ACC112 (cell line): ENCODE measurements around the gene MMP1.
A peak's percentile ranks its signal among the peaks of the same experiment; 100 is the strongest.

Source experiments
- H2AFZ ChIP-seq: fragments of 200-600 bp; sonication (generic); one replicate; pipeline ENCODE4 v1.6.0; 2017; ENCODE audit warnings: antibody characterized with exemption, low read length; ENCODE audit not compliant: unreplicated experiment
- H3K27ac ChIP-seq: fragments of 200-600 bp; sonication (generic); 2 replicates; pipeline ENCODE4 v1.5.1; 2014; ENCODE audit warnings: low read depth, mild to moderate bottlenecking, antibody characterized with exemption, low read length, moderate library complexity
- H3K27me3 ChIP-seq: fragments of 200-600 bp; sonication (generic); 2 replicates; pipeline ENCODE4 v1.6.1; 2014; ENCODE audit warnings: mild to moderate bottlenecking, antibody characterized with exemption, low read length, moderate library complexity, mixed read lengths; ENCODE audit not compliant: insufficient read depth
- H3K36me3 ChIP-seq: fragments of 200-600 bp; sonication (generic); 2 replicates; pipeline ENCODE4 v1.6.1; 2016; ENCODE audit warnings: mild to moderate bottlenecking, antibody characterized with exemption, low read length, moderate library complexity, mixed read lengths; ENCODE audit not compliant: insufficient read depth
- H3K4me1 ChIP-seq: fragments of 200-600 bp; sonication (generic); one replicate; pipeline ENCODE4 v1.6.1; 2016; ENCODE audit warnings: low read length, mixed read lengths; ENCODE audit not compliant: insufficient read depth, unreplicated experiment, control insufficient read depth
- H3K4me3 ChIP-seq: fragments of 200-600 bp; sonication (generic); 2 replicates; pipeline ENCODE4 v1.5.1; 2014; ENCODE audit warnings: mild to moderate bottlenecking, low read depth, low read length
- H3K79me2 ChIP-seq: fragments of 200-600 bp; sonication (generic); one replicate; pipeline ENCODE4 v1.6.0; 2016; ENCODE audit warnings: low read length; ENCODE audit not compliant: control insufficient read depth, unreplicated experiment, insufficient read depth

Gene MMP1

GRCh38 chr11:102807921-102808320, 10.0 kb upstream of the MMP1 start:
- Histone ChIP-seq H3K27ac (no peak overlapping the region), H3K4me3 (no peak overlapping the region), H3K79me2 (no peaks in the 10 kb centered on the region), H3K36me3 (no peaks in the 10 kb centered on the region), H3K27me3 (0 out of 2 replicates have a peak, but pooled peaks cover 3% of the 10 kb centered on the region), H2AFZ (no peak overlapping the region), H3K4me1 (no peaks in the 10 kb centered on the region)

- 0 out of 2 replicates have a peak, but pooled peaks cover 3% of the 10 kb centered on the region for H3K27me3 ChIP-seq
- no peaks in the 10 kb centered on the region for H3K36me3 ChIP-seq
- no peaks in the 10 kb centered on the region for H3K79me2 ChIP-seq
- no peak overlapping the region for H3K4me3 ChIP-seq
- no peak overlapping the region for H3K27ac ChIP-seq
- no peak overlapping the region for H2AFZ ChIP-seq
- peaks cover 5% of the 10 kb centered on the region for H3K4me1 ChIP-seq
These were observed 8.3 kb upstream of the MMP1 start for GRCh38 chr11:102806296-102806695.

- Histone ChIP-seq H3K4me1 (peaks cover 24% of the 10 kb centered on the region), H3K79me2 (no peaks in the 10 kb centered on the region), H3K27ac (peak overlapping the region; percentile 27; the same call in 1 of the 2 replicates), H3K27me3 (no peaks in the 10 kb centered on the region), H3K4me3 (no peak overlapping the region), H3K36me3 (no peaks in the 10 kb centered on the region), H2AFZ (no peak overlapping the region)
These were observed 4.4 kb upstream of the MMP1 start for GRCh38 chr11:102802341-102802740.

- no peaks in the 10 kb centered on the region for H3K79me2 ChIP-seq
- no peaks in the 10 kb centered on the region for H3K27me3 ChIP-seq
- no peaks in the 10 kb centered on the region for H3K36me3 ChIP-seq
- H3K4me1 ChIP-seq: peaks cover 24% of the 10 kb centered on the region
- peak overlapping the region; percentile 71; the same call in 1 of the 2 replicates for H3K27ac ChIP-seq
- no peak overlapping the region for H3K4me3 ChIP-seq
- H2AFZ ChIP-seq: no peak overlapping the region
These were observed 2.8 kb upstream of the MMP1 start for GRCh38 chr11:102800767-102801166.

- Histone ChIP-seq H3K36me3 (no peaks in the 10 kb centered on the region), H2AFZ (no peak overlapping the region), H3K4me1 (peaks cover 24% of the 10 kb centered on the region), H3K79me2 (no peaks in the 10 kb centered on the region), H3K27ac (peak overlapping the region; percentile 71), H3K27me3 (no peaks in the 10 kb centered on the region), H3K4me3 (no peak overlapping the region)
These were observed 1.9 kb upstream of the MMP1 start for GRCh38 chr11:102799681-102800340.

- Histone ChIP-seq H3K4me3 (no peak overlapping the region), H3K4me1 (peaks cover 13% of the 10 kb centered on the region), H3K27me3 (no peaks in the 10 kb centered on the region), H2AFZ (no peak overlapping the region), H3K36me3 (no peaks in the 10 kb centered on the region), H3K27ac (no peak overlapping the region), H3K79me2 (no peaks in the 10 kb centered on the region)
These were observed 3.6 kb downstream of the MMP1 start for GRCh38 chr11:102794382-102794781.

- no peaks in the 10 kb centered on the region for H3K79me2 ChIP-seq
- H3K27me3 ChIP-seq: no peaks in the 10 kb centered on the region
- no peak overlapping the region for H2AFZ ChIP-seq
- peaks cover 10% of the 10 kb centered on the region for H3K4me1 ChIP-seq
- H3K4me3 ChIP-seq: no peak overlapping the region
- H3K36me3 ChIP-seq: no peaks in the 10 kb centered on the region
- no peak overlapping the region for H3K27ac ChIP-seq
These were observed 4.2 kb downstream of the MMP1 start for GRCh38 chr11:102793677-102794290.

- H3K36me3 ChIP-seq: no peaks in the 10 kb centered on the region
These were observed 5.4 kb downstream of the MMP1 start for GRCh38 chr11:102792604-102793003.

GRCh38 chr11:102791271-102792036, 6.5 kb downstream of the MMP1 start:
- Histone ChIP-seq H3K36me3 (no peaks in the 10 kb centered on the region), H3K4me1 (no peaks in the 10 kb centered on the region), H3K79me2 (no peaks in the 10 kb centered on the region), H2AFZ (no peak overlapping the region), H3K27ac (no peak overlapping the region), H3K4me3 (no peak overlapping the region), H3K27me3 (no peaks in the 10 kb centered on the region)

More at GRCh38 chr11:102792604-102793003, 5.4 kb downstream of the MMP1 start:
- Histone ChIP-seq H3K79me2 (no peaks in the 10 kb centered on the region), H3K27ac (no peak overlapping the region), H3K4me3 (no peak overlapping the region), H3K4me1 (peaks cover under 1% of the 10 kb centered on the region), H3K27me3 (no peaks in the 10 kb centered on the region), H2AFZ (no peak overlapping the region)

GRCh38 chr11:102788334-102788995, 9.5 kb downstream of the MMP1 start:
- Histone ChIP-seq H3K27ac (no peak overlapping the region), H3K27me3 (no peaks in the 10 kb centered on the region), H2AFZ (no peak overlapping the region), H3K4me1 (no peaks in the 10 kb centered on the region), H3K4me3 (no peak overlapping the region), H3K79me2 (no peaks in the 10 kb centered on the region), H3K36me3 (no peaks in the 10 kb centered on the region)
